Hepatocyte (in vitro differentiated cells): ENCODE results near the gene NLK. TPM values are rescaled to one million over a fixed set of nuclear protein-coding genes. Genes with fewer than 3 reads are reported as not detected.

Experiments
- DNase-seq: peaks from one replicate; pipeline ENCODE4 v3.0.0-alpha.2; 2016; ENCODE audit warnings: low spot score
- H2AFZ ChIP-seq: fragments of 200-600 bp; sonication (generic); 2 replicates; pipeline ENCODE4 v1.6.0; 2016; ENCODE audit warnings: antibody characterized with exemption, mild to moderate bottlenecking
- H3K27ac ChIP-seq: fragments of 200-600 bp; sonication (generic); 2 replicates; pipeline ENCODE4 v1.5.1; 2016; ENCODE audit warnings: mild to moderate bottlenecking
- H3K27me3 ChIP-seq: fragments of 200-600 bp; sonication (generic); 2 replicates; pipeline ENCODE4 v1.6.1; 2016
- H3K36me3 ChIP-seq: fragments of 200-600 bp; sonication (generic); replicated peaks from 2 replicates; pipeline ENCODE4 v1.5.1; 2016; ENCODE audit warnings: low read depth; ENCODE audit not compliant: insufficient read depth
- H3K4me1 ChIP-seq: fragments of 200-600 bp; sonication (generic); 2 replicates; pipeline ENCODE4 v1.5.1; 2016; ENCODE audit warnings: mild to moderate bottlenecking, moderate library complexity; ENCODE audit not compliant: insufficient read depth
- H3K4me2 ChIP-seq: fragments of 200-600 bp; sonication (generic); 2 replicates; pipeline ENCODE4 v1.6.0; 2016
- H3K4me3 ChIP-seq: fragments of 200-600 bp; sonication (generic); 2 replicates; pipeline ENCODE4 v1.5.1; 2016; ENCODE audit warnings: mild to moderate bottlenecking
- H3K79me2 ChIP-seq: fragments of 200-600 bp; sonication (generic); 2 replicates; pipeline ENCODE4 v1.6.0; 2017; ENCODE audit warnings: mild to moderate bottlenecking
- H3K9me2 ChIP-seq: fragments of 200-600 bp; sonication (generic); replicated peaks from 2 replicates; pipeline ENCODE4 v1.6.0; 2017; ENCODE audit warnings: mild to moderate bottlenecking; ENCODE audit not compliant: insufficient read depth
- H3K9me3 ChIP-seq: fragments of 200-600 bp; sonication (generic); 2 replicates; pipeline ENCODE4 v1.5.1; 2016; ENCODE audit warnings: low read depth, mild to moderate bottlenecking
- H4K20me1 ChIP-seq: fragments of 200-600 bp; sonication (generic); 2 replicates; pipeline ENCODE4 v1.6.0; 2016; ENCODE audit warnings: mild to moderate bottlenecking; ENCODE audit not compliant: insufficient read depth, poor library complexity, severe bottlenecking
- CTCF ChIP-seq: fragments of 200-600 bp; sonication (generic); IDR thresholded peaks from 2 replicates; pipeline ENCODE4 v1.5.1; 2016; ENCODE audit warnings: antibody characterized with exemption, mild to moderate bottlenecking; ENCODE audit not compliant: poor library complexity
- EZH2 ChIP-seq: fragments of 200-600 bp; sonication (generic); IDR thresholded peaks from 2 replicates; pipeline ENCODE4 v1.6.1; 2016; ENCODE audit warnings: antibody characterized with exemption, mild to moderate bottlenecking, borderline replicate concordance
- EZH2phosphoT487 ChIP-seq: fragments of 200-600 bp; sonication (generic); IDR thresholded peaks from one replicate; pipeline ENCODE4 v1.6.1; 2018; ENCODE audit warnings: antibody characterized with exemption, mild to moderate bottlenecking, low read depth, moderate library complexity; ENCODE audit not compliant: unreplicated experiment, severe bottlenecking
- WGBS: methylation state at CpG from one replicate; pipeline ENCODE4 v1.1.6; 2016; ENCODE audit warnings: low lambda C conversion rate; ENCODE audit errors: missing lambda C conversion rate; 5-methylcytosine and 5-hydroxymethylcytosine counted together
- polyA plus RNA-seq: library from polyadenylated mRNA; unstranded; fragments of >200 nt; fragmentation: Nextera tagmentation; extraction: Ambion mirVana; gene quantifications from 2 replicates; pipeline ENCODE4 v1.2.1, GENCODE V29; 2016
- total RNA-seq: library from RNA; depleted of rRNA; stranded (reverse); fragments of >200 nt; gene quantifications from 2 replicates; pipeline ENCODE4 v1.2.3, GENCODE V29; 2014

NLK gene
- total and polyA plus RNA-seq, 2 experiments from 2014 or later = 5.2 to 24.9 TPM

DNA sequence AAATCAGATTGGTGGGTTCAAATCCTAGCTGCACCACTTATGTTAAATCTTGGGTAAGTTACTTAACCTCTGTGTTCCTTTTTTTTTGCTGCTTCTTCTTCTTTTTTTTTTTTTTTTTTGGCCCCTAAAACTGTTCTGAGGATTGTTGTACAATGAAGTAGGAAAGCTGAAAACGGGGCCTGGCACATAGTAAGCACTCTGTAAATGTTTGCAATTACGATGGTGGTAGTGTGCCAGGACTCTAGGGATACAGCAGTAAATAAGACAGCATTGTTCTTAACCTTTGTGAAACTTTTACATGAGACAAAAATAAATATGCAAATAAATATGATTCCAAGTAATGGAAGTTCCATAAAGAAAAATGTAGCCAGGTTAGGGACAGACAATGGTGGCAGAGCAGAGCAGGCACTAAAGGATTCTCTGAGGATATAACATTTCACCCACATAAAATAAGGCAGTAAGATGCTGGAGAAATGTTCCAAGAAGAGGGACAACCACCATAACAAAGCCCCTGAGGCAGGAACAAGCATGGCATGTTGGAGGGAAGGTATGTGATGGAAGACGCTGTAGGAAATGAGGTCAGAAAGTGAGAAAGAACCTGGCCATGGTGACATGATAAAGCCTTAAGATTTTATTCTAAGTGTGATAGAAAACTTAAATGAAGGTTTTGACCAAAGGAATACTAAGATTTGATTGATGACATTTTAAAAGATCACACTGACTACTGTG is 127.3 kb downstream of the NLK start:
- no peak overlapping the region for H3K4me3 ChIP-seq
- no peak overlapping the region for H2AFZ ChIP-seq
- H3K27ac ChIP-seq = no peak overlapping the region
- H3K4me2 ChIP-seq = no peak overlapping the region
- 79% methylated on average over 3 of the region's 3 CpGs for WGBS
- no peaks in the 10 kb centered on the region for H3K36me3 ChIP-seq
- TF ChIP-seq CTCF (no peak), EZH2 (no peak), EZH2phosphoT487 (no peak)
- peaks cover 13% of the 10 kb centered on the region for H3K4me1 ChIP-seq
- no peaks in the 10 kb centered on the region for H3K9me3 ChIP-seq
- H3K79me2 ChIP-seq = no peaks in the 10 kb centered on the region
- no peaks in the 10 kb centered on the region for H3K27me3 ChIP-seq
- no peak for DNase-seq
- no peaks in the 10 kb centered on the region for H3K9me2 ChIP-seq
- no peaks in the 10 kb centered on the region for H4K20me1 ChIP-seq

GRCh38 chr17:28170771-28171170 is 128.3 kb downstream of the NLK start:
- no peak for DNase-seq
- H3K79me2 ChIP-seq = no peaks in the 10 kb centered on the region
- no peaks in the 10 kb centered on the region for H3K27me3 ChIP-seq
- H3K27ac ChIP-seq = no peak overlapping the region
- no peak overlapping the region for H2AFZ ChIP-seq
- H3K36me3 ChIP-seq = no peaks in the 10 kb centered on the region
- H3K4me2 ChIP-seq = no peak overlapping the region
- H4K20me1 ChIP-seq = no peaks in the 10 kb centered on the region
- H3K4me3 ChIP-seq = no peak overlapping the region
- no peaks in the 10 kb centered on the region for H3K9me3 ChIP-seq
- peaks cover 13% of the 10 kb centered on the region for H3K4me1 ChIP-seq
- H3K9me2 ChIP-seq = no peaks in the 10 kb centered on the region
- TF ChIP-seq CTCF = no peak
- TF ChIP-seq EZH2phosphoT487 = no peak
- no peak for TF ChIP-seq EZH2

GRCh38 chr17:28173031-28173561 is 130.6 kb downstream of the NLK start:
- Histone ChIP-seq H3K9me2 (no peaks in the 10 kb centered on the region), H3K27ac (peak overlapping the region; percentile 42), H3K36me3 (no peaks in the 10 kb centered on the region), H3K79me2 (no peaks in the 10 kb centered on the region), H3K27me3 (no peaks in the 10 kb centered on the region), H2AFZ (no peak overlapping the region), H3K9me3 (no peaks in the 10 kb centered on the region), H3K4me3 (no peak overlapping the region), H3K4me2 (peak overlapping the region; percentile 45), H3K4me1 (peaks cover 13% of the 10 kb centered on the region), H4K20me1 (no peaks in the 10 kb centered on the region)
- no peak for TF ChIP-seq EZH2phosphoT487
- TF ChIP-seq CTCF = no peak
- no peak for TF ChIP-seq EZH2
- 13% methylated on average over 3 of the region's 3 CpGs for WGBS
- DNase-seq = peak; percentile 29
